Measurements from ENCODE around the gene COCH.
"Not testable (repeated sequence)": the region's sequence is repeated elsewhere in the genome, so short reads cannot be mapped to it uniquely, and the experiment has no call there.

The COCH gene

GRCh38 chr14:30921788-30922187, 47.4 kb downstream of the COCH start:
- TF ChIP-seq EZH2 (IDR thresholded peaks at IDR 0.05; ENCODE audit: borderline replicate concordance, low read length) (no peak), CTCF (IDR thresholded peaks at IDR 0.05; ENCODE audit: low read length) (no peak)
- no peaks in the 10 kb centered on the region for H3K79me2 ChIP-seq (ENCODE audit: insufficient read depth, low read length)

GRCh38 chr14:30925254-30925653, 50.9 kb downstream of the COCH start:
- Histone ChIP-seq H3K9me2 (ENCODE audit: low read depth, low read length) (no peaks in the 10 kb centered on the region), H3F3A (ENCODE audit: insufficient read depth, low read length) (no peaks in the 10 kb centered on the region), H3K4me1 (ENCODE audit: insufficient read depth, low read length, severe bottlenecking) (peaks cover 13% of the 10 kb centered on the region), H4K20me1 (ENCODE audit: insufficient read depth, low read length) (no peaks in the 10 kb centered on the region), H3K27ac (ENCODE audit: low read depth, low read length, poor library complexity, severe bottlenecking) (no peak overlapping the region), H3K27me3 (ENCODE audit: insufficient read depth, low read length) (no peaks in the 10 kb centered on the region), H3K4me3 (ENCODE audit: low read depth, low read length, poor library complexity, severe bottlenecking) (no peak overlapping the region), H2AFZ (ENCODE audit: low read length) (no peak overlapping the region), H3K9ac (ENCODE audit: low read length) (no peak overlapping the region), H3K4me2 (ENCODE audit: low read length) (no peak overlapping the region), H3K36me3 (ENCODE audit: insufficient read depth, low read length) (peaks cover 27% of the 10 kb centered on the region; the same call in 1 of the 2 replicates), H3K9me3 (ENCODE audit: low read length) (no peaks in the 10 kb centered on the region), H3K79me2 (ENCODE audit: insufficient read depth, low read length) (no peaks in the 10 kb centered on the region)
- TF ChIP-seq CTCF (IDR thresholded peaks at IDR 0.05; ENCODE audit: low read length) = no peak
- no peak for TF ChIP-seq EZH2 (IDR thresholded peaks at IDR 0.05; ENCODE audit: borderline replicate concordance, low read length)

More at GRCh38 chr14:30921788-30922187, 47.4 kb downstream of the COCH start:
- no peak overlapping the region for H2AFZ ChIP-seq (ENCODE audit: low read length)
- H3K36me3 ChIP-seq (ENCODE audit: insufficient read depth, low read length) = peaks cover 35% of the 10 kb centered on the region
- H3K4me1 ChIP-seq (ENCODE audit: insufficient read depth, low read length, severe bottlenecking) = peaks cover 13% of the 10 kb centered on the region
- no peak overlapping the region for H3K4me3 ChIP-seq (ENCODE audit: low read depth, low read length, poor library complexity, severe bottlenecking)
- no peaks in the 10 kb centered on the region for H3K9me3 ChIP-seq (ENCODE audit: low read length)
- no peak overlapping the region for H3K27ac ChIP-seq (ENCODE audit: low read depth, low read length, poor library complexity, severe bottlenecking)
- H3F3A ChIP-seq (ENCODE audit: insufficient read depth, low read length) = no peaks in the 10 kb centered on the region
- H3K9me2 ChIP-seq (ENCODE audit: low read depth, low read length) = no peaks in the 10 kb centered on the region
- no peaks in the 10 kb centered on the region for H3K27me3 ChIP-seq (ENCODE audit: insufficient read depth, low read length)
- H3K4me2 ChIP-seq (ENCODE audit: low read length) = no peak overlapping the region
- H4K20me1 ChIP-seq (ENCODE audit: insufficient read depth, low read length) = no peaks in the 10 kb centered on the region
- H3K9ac ChIP-seq (ENCODE audit: low read length) = no peak overlapping the region

GRCh38 chr14:30928462-30928861, 54.1 kb downstream of the COCH start:
- Histone ChIP-seq H4K20me1 (ENCODE audit: insufficient read depth, low read length) (no peaks in the 10 kb centered on the region), H3K79me2 (ENCODE audit: insufficient read depth, low read length) (no peaks in the 10 kb centered on the region), H2AFZ (ENCODE audit: low read length) (no peak overlapping the region), H3K27me3 (ENCODE audit: insufficient read depth, low read length) (no peaks in the 10 kb centered on the region), H3F3A (ENCODE audit: insufficient read depth, low read length) (no peaks in the 10 kb centered on the region), H3K9me2 (ENCODE audit: low read depth, low read length) (no peaks in the 10 kb centered on the region), H3K9me3 (ENCODE audit: low read length) (no peaks in the 10 kb centered on the region), H3K9ac (ENCODE audit: low read length) (no peak overlapping the region), H3K4me1 (ENCODE audit: insufficient read depth, low read length, severe bottlenecking) (no peaks in the 10 kb centered on the region), H3K4me3 (ENCODE audit: low read depth, low read length, poor library complexity, severe bottlenecking) (no peak overlapping the region), H3K27ac (ENCODE audit: low read depth, low read length, poor library complexity, severe bottlenecking) (no peak overlapping the region), H3K36me3 (ENCODE audit: insufficient read depth, low read length) (peaks cover 42% of the 10 kb centered on the region), H3K4me2 (ENCODE audit: low read length) (no peak overlapping the region)
- TF ChIP-seq EZH2 (IDR thresholded peaks at IDR 0.05; ENCODE audit: borderline replicate concordance, low read length) (no peak), CTCF (IDR thresholded peaks at IDR 0.05; ENCODE audit: low read length) (no peak)

GRCh38 chr14:30933937-30934336, 59.6 kb downstream of the COCH start:
- not testable (repeated sequence) for H3K9me2 ChIP-seq (ENCODE audit: low read depth, low read length); H4K20me1 ChIP-seq (ENCODE audit: insufficient read depth, low read length); H3K4me1 ChIP-seq (ENCODE audit: insufficient read depth, low read length, severe bottlenecking); H3K4me3 ChIP-seq (ENCODE audit: low read depth, low read length, poor library complexity, severe bottlenecking); H3K9ac ChIP-seq (ENCODE audit: low read length); H3K27ac ChIP-seq (ENCODE audit: low read depth, low read length, poor library complexity, severe bottlenecking); H3F3A ChIP-seq (ENCODE audit: insufficient read depth, low read length); H2AFZ ChIP-seq (ENCODE audit: low read length); H3K27me3 ChIP-seq (ENCODE audit: insufficient read depth, low read length); H3K4me2 ChIP-seq (ENCODE audit: low read length); H3K9me3 ChIP-seq (ENCODE audit: low read length); H3K79me2 ChIP-seq (ENCODE audit: insufficient read depth, low read length)
- H3K36me3 ChIP-seq (ENCODE audit: insufficient read depth, low read length) = peaks cover 71% of the 10 kb centered on the region

Data from OCI-LY1 (cell line).